Upper lobe of right lung (tissue), 1 donor: ENCODE measurements around the gene UNC13C. TPM values are rescaled to one million over a fixed set of nuclear protein-coding genes. Genes with fewer than 3 reads are reported as not detected.

Source experiments
- ATAC-seq: fragments of 200-7000 bp; cut with Tn5 transposase; one replicate; pipeline ENCODE4 v1.9.1; 2020; ENCODE audit warnings: mild to moderate bottlenecking, moderate library complexity
- DNase-seq: peaks from one replicate; pipeline ENCODE4 v3.0.0-alpha.2; 2020
- H3K27ac ChIP-seq: fragments of 200-600 bp; one replicate; pipeline ENCODE4 v1.8.0; 2022
- H3K27me3 ChIP-seq: fragments of 200-600 bp; one replicate; pipeline ENCODE4 v1.8.0; 2022; ENCODE audit warnings: mild to moderate bottlenecking
- H3K36me3 ChIP-seq: fragments of 200-600 bp; one replicate; pipeline ENCODE4 v1.8.0; 2022
- H3K4me1 ChIP-seq: fragments of 200-600 bp; one replicate; pipeline ENCODE4 v1.8.0; 2022
- H3K4me3 ChIP-seq: fragments of 200-600 bp; one replicate; pipeline ENCODE4 v1.8.0; 2022; ENCODE audit warnings: mild to moderate bottlenecking
- H3K9me3 ChIP-seq: fragments of 200-600 bp; one replicate; pipeline ENCODE4 v1.8.0; 2022
- CTCF ChIP-seq: fragments of 200-600 bp; IDR thresholded peaks from one replicate; pipeline ENCODE4 v1.8.0; 2022; ENCODE audit warnings: antibody characterized with exemption
- intact Hi-C: fragments of 100-400 bp; cut with DNase I; formaldehyde crosslinking; loops from one replicate; pipeline ENCODE4 v1.11.0; 2022
- total RNA-seq: library from RNA; stranded (reverse); fragmentation: NEBNext Ultra II Directional; extraction: Animal tissue kit (Norgen Biotek cat#: 25700); gene quantifications from one replicate; pipeline ENCODE4 v1.2.1, GENCODE V29; 2021
- donor health status: DM: no; HTN: yes; CAD: no; lungs with severe emphysema.

Gene UNC13C
- total RNA-seq, 1 donor from 2014 or later, result 0.14 TPM

GRCh38 chr15:54577476-54578250, 599.4 kb downstream of the UNC13C start:
- Histone ChIP-seq H3K4me1 (no peaks in the 10 kb centered on the region), H3K36me3 (no peaks in the 10 kb centered on the region), H3K27me3 (no peaks in the 10 kb centered on the region), H3K27ac (no peak overlapping the region), H3K4me3 (no peak overlapping the region), H3K9me3 (no peaks in the 10 kb centered on the region)
- DNase-seq (no peak), ATAC-seq (no peak)
- intact Hi-C loops, result no loop called here
- TF ChIP-seq CTCF, result no peak

GRCh38 chr15:54579855-54580254, 601.6 kb downstream of the UNC13C start:
- H3K36me3 ChIP-seq, result no peaks in the 10 kb centered on the region
- H3K27me3 ChIP-seq, result no peaks in the 10 kb centered on the region
- intact Hi-C loops, result no loop called here
- no peak for TF ChIP-seq CTCF
- DNase-seq (no peak), ATAC-seq (no peak)
- H3K4me3 ChIP-seq, result no peak overlapping the region
- H3K4me1 ChIP-seq, result no peaks in the 10 kb centered on the region
- H3K9me3 ChIP-seq, result no peaks in the 10 kb centered on the region
- H3K27ac ChIP-seq, result no peak overlapping the region

- Histone ChIP-seq H3K9me3 (no peaks in the 10 kb centered on the region), H3K27ac (no peak overlapping the region), H3K4me3 (no peak overlapping the region), H3K27me3 (no peaks in the 10 kb centered on the region), H3K4me1 (no peaks in the 10 kb centered on the region), H3K36me3 (no peaks in the 10 kb centered on the region)
- TF ChIP-seq CTCF, result no peak
- intact Hi-C loops, result no loop called here
- DNase-seq (no peak), ATAC-seq (no peak)
Observed at GRCh38 chr15:54580643-54581042, 602.4 kb downstream of the UNC13C start.

GRCh38 chr15:54582863-54583643, 604.8 kb downstream of the UNC13C start:
- no peak for TF ChIP-seq CTCF
- ATAC-seq (no peak), DNase-seq (no peak)
- Histone ChIP-seq H3K4me3 (no peak overlapping the region), H3K4me1 (no peaks in the 10 kb centered on the region), H3K27ac (no peak overlapping the region), H3K9me3 (no peaks in the 10 kb centered on the region), H3K27me3 (no peaks in the 10 kb centered on the region), H3K36me3 (no peaks in the 10 kb centered on the region)
- intact Hi-C loops, result no loop called here

- Histone ChIP-seq H3K27me3 (no peaks in the 10 kb centered on the region), H3K4me1 (no peaks in the 10 kb centered on the region), H3K9me3 (no peaks in the 10 kb centered on the region), H3K36me3 (no peaks in the 10 kb centered on the region), H3K4me3 (no peak overlapping the region), H3K27ac (no peak overlapping the region)
- ATAC-seq (no peak), DNase-seq (no peak)
- intact Hi-C loops, result no loop called here
- TF ChIP-seq CTCF, result no peak
Observed at GRCh38 chr15:54585063-54585462, 606.8 kb downstream of the UNC13C start.
